H1 (cell line): ENCODE data around the gene TTC3.

Source experiments
- ASH2L ChIP-seq: fragments of 200-600, 300-600 bp; sonication (generic); IDR thresholded peaks from one replicate; pipeline ENCODE4 v1.7.1; 2017; ENCODE audit warnings: low read length
- HDAC2 ChIP-seq, 2 experiments: fragments of 300-600 bp in 1 of 2; sonication (generic) in 1 of 2; IDR thresholded peaks; 2 replicates each; pipeline ENCODE4 v1.6.1; 2011 to 2012; ENCODE audit warnings: low read depth in 2 of 2, low read length in 2 of 2, mild to moderate bottlenecking in 2 of 2, moderate library complexity in 2 of 2, borderline replicate concordance in 1 of 2, inconsistent platforms in 1 of 2
- JUND ChIP-seq: IDR thresholded peaks from 2 replicates; pipeline ENCODE4 v1.6.1; 2011; ENCODE audit warnings: mild to moderate bottlenecking, improper control_type of control experiment, low read length
- MAFK ChIP-seq: IDR thresholded peaks from 2 replicates; pipeline ENCODE4 v1.6.1; 2012; ENCODE audit warnings: low read depth, mild to moderate bottlenecking, improper control_type of control experiment, low read length
- POLR2A ChIP-seq, 2 experiments: IDR thresholded peaks; 1 replicate in 1 of 2; 2 replicates in 1 of 2; pipeline ENCODE4 v1.6.1; 2011; ENCODE audit warnings: low read depth in 2 of 2, low read length in 2 of 2, mild to moderate bottlenecking in 2 of 2; ENCODE audit errors: control extremely low read depth in 1 of 2
- RBBP5 ChIP-seq: IDR thresholded peaks from 2 replicates; pipeline ENCODE4 v1.7.1; 2012; ENCODE audit warnings: low read depth, mild to moderate bottlenecking, inconsistent platforms, low read length, moderate library complexity, borderline replicate concordance
- SUZ12 ChIP-seq: fragments of 200-600 bp; sonication (generic); IDR thresholded peaks from 2 replicates; pipeline ENCODE4 v1.6.1; 2012; ENCODE audit warnings: mild to moderate bottlenecking, inconsistent platforms, low read length, moderate library complexity, mixed read lengths
- TF ChIP-seq, protein P1 (sequence below), 3 experiments: IDR thresholded peaks; 1 replicate in 2 of 3; 2 replicates in 1 of 3; pipeline versions ENCODE4 v1.5.1 to v1.6.1; 2011; ENCODE audit warnings: low read length in 3 of 3, mild to moderate bottlenecking in 3 of 3, inconsistent platforms in 2 of 3, low read depth in 1 of 3, moderate library complexity in 1 of 3; ENCODE audit not compliant: insufficient read depth in 1 of 3; ENCODE audit errors: control extremely low read depth in 1 of 3

DNA sequence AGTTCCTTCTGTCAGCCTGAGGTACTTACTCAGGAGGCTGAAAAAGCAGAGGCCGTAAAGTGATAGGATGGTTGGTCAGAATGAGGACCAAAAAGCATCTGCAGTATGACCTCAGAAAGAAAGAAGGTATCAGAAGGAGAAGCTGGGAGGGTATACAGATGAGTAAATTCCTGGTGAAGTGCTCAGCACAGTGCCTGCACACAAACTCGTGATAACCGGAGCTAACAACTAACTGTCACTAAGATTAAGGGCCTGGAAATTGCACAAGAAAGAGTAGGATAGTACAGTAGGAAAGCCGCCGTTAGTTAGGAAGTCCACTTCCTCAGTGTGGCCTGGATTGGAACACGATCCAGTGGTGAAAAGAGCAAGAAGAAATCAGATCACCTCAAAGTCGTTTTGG is 131.5 kb downstream of the TTC3 start:
- TF ChIP-seq RBBP5 (no peak), JUND (no peak), SUZ12 (no peak), MAFK (no peak), ASH2L (no peak), POLR2A (IDR thresholded peaks at IDR 0.05; ENCODE audit: control extremely low read depth in 1 of 2, low read depth in 2 of 2, low read length in 2 of 2) (no peak), HDAC2 (IDR thresholded peaks at IDR 0.05; ENCODE audit: borderline replicate concordance in 1 of 2, low read depth in 2 of 2, low read length in 2 of 2) (no peak)
- TF ChIP-seq, protein P1, sequence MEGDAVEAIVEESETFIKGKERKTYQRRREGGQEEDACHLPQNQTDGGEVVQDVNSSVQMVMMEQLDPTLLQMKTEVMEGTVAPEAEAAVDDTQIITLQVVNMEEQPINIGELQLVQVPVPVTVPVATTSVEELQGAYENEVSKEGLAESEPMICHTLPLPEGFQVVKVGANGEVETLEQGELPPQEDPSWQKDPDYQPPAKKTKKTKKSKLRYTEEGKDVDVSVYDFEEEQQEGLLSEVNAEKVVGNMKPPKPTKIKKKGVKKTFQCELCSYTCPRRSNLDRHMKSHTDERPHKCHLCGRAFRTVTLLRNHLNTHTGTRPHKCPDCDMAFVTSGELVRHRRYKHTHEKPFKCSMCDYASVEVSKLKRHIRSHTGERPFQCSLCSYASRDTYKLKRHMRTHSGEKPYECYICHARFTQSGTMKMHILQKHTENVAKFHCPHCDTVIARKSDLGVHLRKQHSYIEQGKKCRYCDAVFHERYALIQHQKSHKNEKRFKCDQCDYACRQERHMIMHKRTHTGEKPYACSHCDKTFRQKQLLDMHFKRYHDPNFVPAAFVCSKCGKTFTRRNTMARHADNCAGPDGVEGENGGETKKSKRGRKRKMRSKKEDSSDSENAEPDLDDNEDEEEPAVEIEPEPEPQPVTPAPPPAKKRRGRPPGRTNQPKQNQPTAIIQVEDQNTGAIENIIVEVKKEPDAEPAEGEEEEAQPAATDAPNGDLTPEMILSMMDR (IDR thresholded peaks at IDR 0.05; ENCODE audit: control extremely low read depth in 1 of 3, insufficient read depth in 1 of 3, low read depth in 1 of 3, low read length in 3 of 3), result no peak
